GM23338 (cell line): ENCODE results near the gene HSD11B1. TPM values are rescaled to one million over a fixed set of nuclear protein-coding genes. Genes with fewer than 3 reads are reported as not detected.

Experiments
- ATAC-seq: fragments of 200-7000 bp; cut with Tn5 transposase; 3 replicates; pipeline ENCODE4 v1.9.1; 2020
- DNase-seq: peaks from one replicate; pipeline ENCODE4 v3.0.0-alpha.2; 2015; ENCODE audit warnings: low spot score
- H2AFZ ChIP-seq: fragments of 200-600 bp; sonication (generic); 2 replicates; pipeline ENCODE4 v1.8.0; 2016; ENCODE audit warnings: antibody characterized with exemption, mild to moderate bottlenecking, moderate library complexity
- H3F3A ChIP-seq: fragments of 200-600 bp; sonication (generic); replicated peaks from 2 replicates; pipeline ENCODE4 v1.8.0; 2017; ENCODE audit warnings: antibody characterized with exemption, mixed run types, low read depth
- H3K27ac ChIP-seq: fragments of 200-600 bp; sonication (generic); 2 replicates; pipeline ENCODE4 v1.6.1; 2016; ENCODE audit warnings: low read depth
- H3K27me3 ChIP-seq: fragments of 200-600 bp; sonication (generic); 2 replicates; pipeline ENCODE4 v1.8.0; 2016; ENCODE audit warnings: mild to moderate bottlenecking, mixed run types, moderate library complexity; ENCODE audit not compliant: insufficient read depth
- H3K36me3 ChIP-seq: fragments of 200-600 bp; sonication (generic); 2 replicates; pipeline ENCODE4 v1.8.0; 2016; ENCODE audit warnings: mild to moderate bottlenecking; ENCODE audit not compliant: insufficient read depth
- H3K4me1 ChIP-seq: fragments of 200-600 bp; sonication (generic); 2 replicates; pipeline ENCODE4 v1.8.0; 2016; ENCODE audit warnings: mild to moderate bottlenecking, moderate library complexity; ENCODE audit not compliant: insufficient read depth
- H3K4me2 ChIP-seq: fragments of 200-600 bp; sonication (generic); 2 replicates; pipeline ENCODE4 v1.7.1; 2017; ENCODE audit warnings: mixed run types
- H3K4me3 ChIP-seq: fragments of 200-600 bp; sonication (generic); 2 replicates; pipeline ENCODE4 v1.6.1; 2016; ENCODE audit warnings: mixed run types
- H3K79me2 ChIP-seq: fragments of 200-600 bp; sonication (generic); replicated peaks from 2 replicates; pipeline ENCODE4 v1.8.0; 2017; ENCODE audit warnings: mild to moderate bottlenecking; ENCODE audit not compliant: insufficient read depth
- H3K9me2 ChIP-seq: fragments of 200-600 bp; sonication (generic); 2 replicates; pipeline ENCODE4 v1.8.0; 2017; ENCODE audit not compliant: insufficient read depth
- H4K20me1 ChIP-seq: fragments of 200-600 bp; sonication (generic); replicated peaks from 2 replicates; pipeline ENCODE4 v1.8.0; 2017; ENCODE audit warnings: mild to moderate bottlenecking; ENCODE audit not compliant: insufficient read depth
- H3K27ac Mint-ChIP-seq: 2 replicates; pipeline ENCODE4 v1.8.0; 2020; ENCODE audit warnings: inconsistent platforms, mild to moderate bottlenecking, moderate library complexity, mixed read lengths
- H3K27me3 Mint-ChIP-seq: 3 replicates; pipeline ENCODE4 v1.8.0; 2022; ENCODE audit warnings: low read depth, mild to moderate bottlenecking, moderate library complexity, mixed read lengths, inconsistent platforms; ENCODE audit not compliant: insufficient read depth, poor library complexity
- H3K36me3 Mint-ChIP-seq: 3 replicates; pipeline ENCODE4 v1.8.0; 2021; ENCODE audit warnings: low read depth, mild to moderate bottlenecking, inconsistent platforms, moderate library complexity, mixed read lengths
- H3K4me1 Mint-ChIP-seq: 3 replicates; pipeline ENCODE4 v1.8.0; 2020; ENCODE audit warnings: mild to moderate bottlenecking, inconsistent platforms, mixed read lengths
- H3K4me3 Mint-ChIP-seq: 3 replicates; pipeline ENCODE4 v1.8.0; 2021; ENCODE audit warnings: moderate library complexity, mild to moderate bottlenecking, inconsistent platforms, mixed read lengths
- H3K9me3 Mint-ChIP-seq: 3 replicates; pipeline ENCODE4 v1.8.0; 2020; ENCODE audit warnings: moderate library complexity, mild to moderate bottlenecking, inconsistent platforms, mixed read lengths
- CREB1 ChIP-seq: fragments of 250-450 bp; sonication (Bioruptor Pico); IDR thresholded peaks from 2 replicates; pipeline ENCODE4 v1.5.0; 2020; ENCODE audit warnings: low read depth, mild to moderate bottlenecking, moderate library complexity
- CTCF ChIP-seq, 2 experiments: fragments of 200-600 bp in 1 of 2; sonication (generic) in 1 of 2; conservative IDR thresholded peaks; 2 replicates each; pipeline versions ENCODE4 v1.5.1 to v1.6.1; 2016 to 2017; ENCODE audit warnings: antibody characterized with exemption in 2 of 2, low read depth in 2 of 2, mild to moderate bottlenecking in 2 of 2, moderate library complexity in 1 of 2
- ETS1 ChIP-seq: IDR thresholded peaks from 2 replicates; pipeline ENCODE4 v1.6.1; 2016; ENCODE audit warnings: antibody characterized with exemption
- EZH2 ChIP-seq: fragments of 200-600 bp; sonication (generic); IDR thresholded peaks from one replicate; pipeline ENCODE4 v1.8.0; 2017; ENCODE audit warnings: antibody characterized with exemption, mild to moderate bottlenecking, low read depth; ENCODE audit not compliant: unreplicated experiment
- EZH2phosphoT487 ChIP-seq: fragments of 200-600 bp; sonication (generic); IDR thresholded peaks from one replicate; pipeline ENCODE4 v1.8.1; 2018; ENCODE audit warnings: antibody characterized with exemption; ENCODE audit not compliant: unreplicated experiment
- NANOG ChIP-seq: IDR thresholded peaks from 2 replicates; pipeline ENCODE4 v1.6.1; 2016; ENCODE audit warnings: antibody characterized with exemption, borderline replicate concordance
- POLR2AphosphoS5 ChIP-seq: IDR thresholded peaks from 2 replicates; pipeline ENCODE4 v1.6.1; 2016; ENCODE audit warnings: antibody characterized with exemption, low read depth
- REST ChIP-seq: IDR thresholded peaks from one replicate; pipeline ENCODE4 v1.6.1; 2018; ENCODE audit warnings: antibody characterized with exemption; ENCODE audit not compliant: unreplicated experiment
- STAT1 ChIP-seq: IDR thresholded peaks from one replicate; pipeline ENCODE4 v1.6.1; 2016; ENCODE audit warnings: antibody characterized with exemption; ENCODE audit not compliant: unreplicated experiment
- polyA plus RNA-seq: library from polyadenylated mRNA; unstranded; fragments of >200 nt; fragmentation: Nextera tagmentation; extraction: Ambion mirVana; gene quantifications from 2 replicates; pipeline ENCODE4 v1.2.1, GENCODE V29; 2016
- total RNA-seq: library from RNA; depleted of rRNA; stranded (reverse); fragments of >200 nt; shearing (Covaris generic); gene quantifications from 2 replicates; pipeline ENCODE4 v1.2.3, GENCODE V29; 2014

The HSD11B1 gene
- total and polyA plus RNA-seq, 2 experiments from 2014 or later = not detected

- TF ChIP-seq CTCF (conservative IDR thresholded peaks at IDR 0.05; ENCODE audit: low read depth in 2 of 2) (no peak), EZH2phosphoT487 (no peak), POLR2AphosphoS5 (no peak), EZH2 (no peak), STAT1 (no peak), ETS1 (no peak), NANOG (no peak), REST (no peak)
Observed at GRCh38 chr1:209729436-209729835, 24.8 kb downstream of the HSD11B1 start (continued).

- no peaks in the 10 kb centered on the region for H3K79me2 ChIP-seq
- no peak overlapping the region for H3K4me3 Mint-ChIP-seq
- H3K9me3 Mint-ChIP-seq = no peaks in the 10 kb centered on the region
- no peaks in the 10 kb centered on the region for H3K36me3 Mint-ChIP-seq
- H3K9me2 ChIP-seq = no peaks in the 10 kb centered on the region
- H3K27ac ChIP-seq = no peak overlapping the region
- H2AFZ ChIP-seq = no peak overlapping the region
- no peak for ATAC-seq
- H4K20me1 ChIP-seq = no peaks in the 10 kb centered on the region
- H3K4me2 ChIP-seq = no peak overlapping the region
- no peak overlapping the region for H3K4me3 ChIP-seq
- no peak for TF ChIP-seq REST
- TF ChIP-seq EZH2 = no peak
- no peak for TF ChIP-seq CREB1 (CRISPR knock-in tag)
- TF ChIP-seq STAT1 = no peak
- H3K4me1 Mint-ChIP-seq = peaks cover 3% of the 10 kb centered on the region; the same call in 1 of the 3 replicates
- no peak overlapping the region for H3K27ac Mint-ChIP-seq
- no peaks in the 10 kb centered on the region for H3K36me3 ChIP-seq
- no peaks in the 10 kb centered on the region for H3K4me1 ChIP-seq
- no peaks in the 10 kb centered on the region for H3F3A ChIP-seq
- no peak for DNase-seq
- H3K27me3 ChIP-seq = no peaks in the 10 kb centered on the region
- peaks cover 2% of the 10 kb centered on the region for H3K27me3 Mint-ChIP-seq
Observed at GRCh38 chr1:209732725-209733124, 28.1 kb downstream of the HSD11B1 start.
